ENCODE data around the gene NMUR1. TPM values are rescaled to one million over a fixed set of nuclear protein-coding genes. Genes with fewer than 3 reads are reported as not detected.

The NMUR1 gene
- total and polyA plus RNA-seq, 2 experiments from 2014 or later: 0.33 to 0.37 TPM

DNA sequence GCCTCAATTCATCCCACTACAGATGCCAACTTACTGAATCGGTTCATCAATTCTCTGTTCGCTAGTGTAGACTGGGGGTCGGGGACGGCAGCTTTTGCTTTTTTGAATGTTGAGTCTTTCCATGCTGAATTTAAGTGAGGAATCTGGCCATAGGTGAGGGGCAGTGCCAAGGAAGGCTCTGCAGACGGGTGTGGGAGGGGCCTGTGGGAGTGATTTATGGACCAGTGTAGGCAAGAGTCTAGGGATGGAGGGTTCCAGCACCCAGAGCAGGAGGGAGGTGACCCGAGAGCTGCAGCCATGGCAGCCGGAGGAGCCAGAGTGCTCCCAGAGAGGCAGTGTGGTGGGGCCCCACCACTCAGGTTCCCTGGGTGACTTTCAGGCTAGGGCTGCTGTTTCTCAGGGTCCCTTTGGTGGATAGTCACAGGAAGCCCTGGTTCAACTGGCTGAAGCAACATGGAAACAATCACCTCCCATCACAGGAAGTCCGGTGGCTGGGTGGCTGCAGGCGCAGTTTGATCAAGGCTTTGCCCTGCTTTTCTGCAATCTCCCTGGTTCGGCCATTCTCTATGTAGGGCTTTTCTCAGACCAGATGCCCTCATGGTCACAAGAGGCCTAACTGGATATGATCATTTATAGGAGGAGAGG is 45.5 kb upstream of the NMUR1 start:
- no peaks in the 10 kb centered on the region for H4K20me1 ChIP-seq (ENCODE audit: insufficient read depth, poor library complexity, severe bottlenecking)
- no peaks in the 10 kb centered on the region for H3K27me3 ChIP-seq
- no peaks in the 10 kb centered on the region for H3K36me3 ChIP-seq (replicated peaks; ENCODE audit: insufficient read depth, low read depth)
- H3K27ac ChIP-seq: no peak overlapping the region
- no peaks in the 10 kb centered on the region for H3K9me2 ChIP-seq (replicated peaks; ENCODE audit: insufficient read depth)
- 97% methylated on average over 10 of the region's 10 CpGs for WGBS (ENCODE audit: low lambda C conversion rate, missing lambda C conversion rate)
- no peak overlapping the region for H2AFZ ChIP-seq
- no peaks in the 10 kb centered on the region for H3K9me3 ChIP-seq (ENCODE audit: low read depth)
- H3K4me2 ChIP-seq: no peak overlapping the region
- H3K4me3 ChIP-seq: no peak overlapping the region
- DNase-seq (ENCODE audit: low spot score): no peak
- TF ChIP-seq EZH2phosphoT487 (IDR thresholded peaks at IDR 0.05; ENCODE audit: low read depth, severe bottlenecking, unreplicated experiment) (no peak), EZH2 (IDR thresholded peaks at IDR 0.05; ENCODE audit: borderline replicate concordance) (no peak)
- TF ChIP-seq, protein P1, sequence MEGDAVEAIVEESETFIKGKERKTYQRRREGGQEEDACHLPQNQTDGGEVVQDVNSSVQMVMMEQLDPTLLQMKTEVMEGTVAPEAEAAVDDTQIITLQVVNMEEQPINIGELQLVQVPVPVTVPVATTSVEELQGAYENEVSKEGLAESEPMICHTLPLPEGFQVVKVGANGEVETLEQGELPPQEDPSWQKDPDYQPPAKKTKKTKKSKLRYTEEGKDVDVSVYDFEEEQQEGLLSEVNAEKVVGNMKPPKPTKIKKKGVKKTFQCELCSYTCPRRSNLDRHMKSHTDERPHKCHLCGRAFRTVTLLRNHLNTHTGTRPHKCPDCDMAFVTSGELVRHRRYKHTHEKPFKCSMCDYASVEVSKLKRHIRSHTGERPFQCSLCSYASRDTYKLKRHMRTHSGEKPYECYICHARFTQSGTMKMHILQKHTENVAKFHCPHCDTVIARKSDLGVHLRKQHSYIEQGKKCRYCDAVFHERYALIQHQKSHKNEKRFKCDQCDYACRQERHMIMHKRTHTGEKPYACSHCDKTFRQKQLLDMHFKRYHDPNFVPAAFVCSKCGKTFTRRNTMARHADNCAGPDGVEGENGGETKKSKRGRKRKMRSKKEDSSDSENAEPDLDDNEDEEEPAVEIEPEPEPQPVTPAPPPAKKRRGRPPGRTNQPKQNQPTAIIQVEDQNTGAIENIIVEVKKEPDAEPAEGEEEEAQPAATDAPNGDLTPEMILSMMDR (IDR thresholded peaks at IDR 0.05; ENCODE audit: poor library complexity): no peak
- no peaks in the 10 kb centered on the region for H3K4me1 ChIP-seq (ENCODE audit: insufficient read depth)
- no peaks in the 10 kb centered on the region for H3K79me2 ChIP-seq

DNA sequence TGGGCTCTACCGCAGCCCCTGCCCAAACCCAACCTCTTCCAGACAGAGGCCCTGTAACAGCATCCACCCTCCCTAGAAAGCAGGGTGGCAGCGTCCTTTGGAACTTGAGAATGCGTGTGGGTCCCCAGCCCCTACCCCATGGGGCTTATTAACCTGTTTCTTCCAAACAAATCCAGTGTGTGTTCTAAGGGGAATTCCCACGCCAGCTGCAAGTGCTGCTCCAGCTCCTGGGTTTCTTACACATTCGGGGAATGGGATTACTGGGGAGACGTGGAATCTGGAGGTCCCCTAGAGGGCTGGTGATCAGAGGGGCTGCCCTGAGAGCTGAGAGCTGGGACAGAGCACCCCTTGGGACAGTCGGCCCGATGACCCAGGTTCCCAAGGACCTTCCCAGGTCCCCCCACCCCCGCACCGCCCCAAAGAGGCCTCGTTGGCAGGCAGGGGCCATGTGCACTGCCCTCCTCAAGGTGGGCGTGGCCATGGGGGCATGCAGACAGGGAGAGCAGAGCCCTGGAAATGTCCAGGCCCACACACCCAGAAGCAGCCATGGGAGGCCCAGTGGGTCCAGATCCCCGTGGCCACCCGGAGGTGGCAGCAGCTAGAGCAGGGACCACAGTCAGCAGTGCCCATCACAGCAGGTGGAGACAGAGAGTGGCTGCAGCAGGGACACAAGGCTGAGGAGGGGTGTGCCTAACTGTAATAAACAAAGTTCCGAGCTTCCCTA is 43.6 kb upstream of the NMUR1 start:
- no peak overlapping the region for H3K4me2 ChIP-seq
- TF ChIP-seq EZH2 (IDR thresholded peaks at IDR 0.05; ENCODE audit: borderline replicate concordance) (no peak), EZH2phosphoT487 (IDR thresholded peaks at IDR 0.05; ENCODE audit: low read depth, severe bottlenecking, unreplicated experiment) (no peak)
- TF ChIP-seq, protein P1 (IDR thresholded peaks at IDR 0.05; ENCODE audit: poor library complexity): no peak
- DNase-seq (ENCODE audit: low spot score): no peak
- no peak overlapping the region for H3K4me3 ChIP-seq
- H3K9me3 ChIP-seq (ENCODE audit: low read depth): no peaks in the 10 kb centered on the region
- no peaks in the 10 kb centered on the region for H3K36me3 ChIP-seq (replicated peaks; ENCODE audit: insufficient read depth, low read depth)
- no peak overlapping the region for H3K27ac ChIP-seq
- H2AFZ ChIP-seq: no peak overlapping the region
- no peaks in the 10 kb centered on the region for H4K20me1 ChIP-seq (ENCODE audit: insufficient read depth, poor library complexity, severe bottlenecking)
- H3K27me3 ChIP-seq: no peaks in the 10 kb centered on the region
- H3K79me2 ChIP-seq: no peaks in the 10 kb centered on the region
- H3K4me1 ChIP-seq (ENCODE audit: insufficient read depth): no peaks in the 10 kb centered on the region
- 77% methylated on average over 12 of the region's 15 CpGs for WGBS (ENCODE audit: low lambda C conversion rate, missing lambda C conversion rate)
- no peaks in the 10 kb centered on the region for H3K9me2 ChIP-seq (replicated peaks; ENCODE audit: insufficient read depth)

DNA sequence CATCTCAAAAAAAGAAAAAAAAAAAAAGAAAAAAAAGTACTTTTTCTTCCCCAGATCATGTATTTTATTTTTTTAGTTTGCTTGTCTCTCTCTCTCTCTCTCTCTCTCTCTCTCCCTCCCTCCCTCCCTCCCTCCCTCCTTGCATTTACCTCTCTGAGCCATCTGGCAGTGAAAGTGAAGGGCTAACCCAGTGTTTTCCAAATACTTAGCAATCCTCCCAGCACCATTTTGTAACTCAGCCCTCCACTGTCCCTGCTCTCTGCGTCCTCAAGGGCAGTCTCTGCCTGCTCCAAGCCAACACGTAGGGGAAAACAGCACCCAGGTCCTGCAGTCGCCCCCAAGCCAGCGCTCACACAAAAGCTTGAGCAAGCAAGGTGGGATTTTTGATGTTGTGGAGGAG is 42.9 kb upstream of the NMUR1 start:
- H3K4me3 ChIP-seq: no peak overlapping the region
- H3K27me3 ChIP-seq: no peaks in the 10 kb centered on the region
- H3K9me3 ChIP-seq (ENCODE audit: low read depth): no peaks in the 10 kb centered on the region
- no peak overlapping the region for H3K27ac ChIP-seq
- 68% methylated on average over 4 of the region's 4 CpGs for WGBS (ENCODE audit: low lambda C conversion rate, missing lambda C conversion rate)
- no peaks in the 10 kb centered on the region for H3K4me1 ChIP-seq (ENCODE audit: insufficient read depth)
- no peaks in the 10 kb centered on the region for H4K20me1 ChIP-seq (ENCODE audit: insufficient read depth, poor library complexity, severe bottlenecking)
- DNase-seq (ENCODE audit: low spot score): no peak
- no peak overlapping the region for H3K4me2 ChIP-seq
- no peaks in the 10 kb centered on the region for H3K36me3 ChIP-seq (replicated peaks; ENCODE audit: insufficient read depth, low read depth)
- H3K79me2 ChIP-seq: no peaks in the 10 kb centered on the region
- no peaks in the 10 kb centered on the region for H3K9me2 ChIP-seq (replicated peaks; ENCODE audit: insufficient read depth)
- no peak for TF ChIP-seq EZH2 (IDR thresholded peaks at IDR 0.05; ENCODE audit: borderline replicate concordance)
- TF ChIP-seq, protein P1 (IDR thresholded peaks at IDR 0.05; ENCODE audit: poor library complexity): no peak
- no peak for TF ChIP-seq EZH2phosphoT487 (IDR thresholded peaks at IDR 0.05; ENCODE audit: low read depth, severe bottlenecking, unreplicated experiment)
- H2AFZ ChIP-seq: no peak overlapping the region
